PC-3 (cell line): ENCODE measurements around the gene CDK5RAP2. TPM values are rescaled to one million over a fixed set of nuclear protein-coding genes. Genes with fewer than 3 reads are reported as not detected.

Source experiments
- ATAC-seq: fragments of 200-7000 bp; cut with Tn5 transposase; 2 replicates; pipeline ENCODE4 v1.9.1; 2020; ENCODE audit warnings: mild to moderate bottlenecking, moderate library complexity
- BruUV-seq: library from RNA; stranded (reverse); fragments of 400-500 nt; replicated peaks from 2 replicates; lab custom pipeline; 2021; lab: Mats Ljungman, UMichigan
- CTCF ChIA-PET: fragments of 300-600 bp; sonication (Branson Sonifier 250); formaldehyde crosslinking; loops from one replicate; lab custom pipeline; 2022; ENCODE audit warnings: antibody characterized with exemption; lab: Charles Lee
- POLR2A ChIA-PET: fragments of 300-600 bp; sonication (Branson Sonifier 250); formaldehyde crosslinking; loops from one replicate; lab custom pipeline; 2022; ENCODE audit warnings: antibody characterized with exemption; ENCODE audit not compliant: unreplicated experiment; lab: Charles Lee
- DNase-seq: peaks from one replicate; pipeline ENCODE4 v3.0.0-alpha.2; 2015
- H2AFZ ChIP-seq: fragments of 300-600 bp; sonication (generic); 2 replicates; pipeline ENCODE4 v1.6.0; 2016; ENCODE audit warnings: antibody characterized with exemption, low read length
- H3F3A ChIP-seq: fragments of 300-600 bp; sonication (generic); one replicate; pipeline ENCODE4 v1.6.0; 2017; ENCODE audit warnings: antibody characterized with exemption, low read length, control low read depth, mild to moderate bottlenecking; ENCODE audit not compliant: unreplicated experiment
- H3K27ac ChIP-seq: fragments of 300-600 bp; sonication (generic); 2 replicates; pipeline ENCODE4 v1.5.1; 2016; ENCODE audit warnings: mild to moderate bottlenecking, low read length
- H3K27me3 ChIP-seq: fragments of 300-600 bp; sonication (generic); 2 replicates; pipeline ENCODE4 v1.6.1; 2016; ENCODE audit warnings: low read length, mixed read lengths
- H3K36me3 ChIP-seq: fragments of 300-600 bp; sonication (generic); 2 replicates; pipeline ENCODE4 v1.6.1; 2016; ENCODE audit warnings: low read depth, mixed run types, low read length, mixed read lengths
- H3K4me1 ChIP-seq: fragments of 300-600 bp; sonication (generic); 2 replicates; pipeline ENCODE4 v1.5.1; 2016; ENCODE audit warnings: low read length; ENCODE audit not compliant: insufficient read depth
- H3K4me2 ChIP-seq: fragments of 300-600 bp; sonication (generic); 2 replicates; pipeline ENCODE4 v1.6.0; 2016; ENCODE audit warnings: low read length
- H3K4me3 ChIP-seq: fragments of 300-600 bp; sonication (generic); 2 replicates; pipeline ENCODE4 v1.5.1; 2016; ENCODE audit warnings: mild to moderate bottlenecking, low read length, mixed read lengths
- H3K79me2 ChIP-seq: fragments of 300-600 bp; sonication (generic); 2 replicates; pipeline ENCODE4 v1.6.1; 2017; ENCODE audit warnings: low read length, mixed read lengths
- H3K9ac ChIP-seq: fragments of 300-600 bp; sonication (generic); 2 replicates; pipeline ENCODE4 v1.6.0; 2016; ENCODE audit warnings: mild to moderate bottlenecking, low read length
- H3K9me2 ChIP-seq: fragments of 300-600 bp; sonication (generic); replicated peaks from 2 replicates; pipeline ENCODE4 v1.6.1; 2016; ENCODE audit warnings: mixed run types, low read length, mixed read lengths
- H3K9me3 ChIP-seq: fragments of 300-600 bp; sonication (generic); 2 replicates; pipeline ENCODE4 v1.6.1; 2016; ENCODE audit warnings: low read length, mixed read lengths
- H4K20me1 ChIP-seq: fragments of 300-600 bp; sonication (generic); 2 replicates; pipeline ENCODE4 v1.6.1; 2016; ENCODE audit warnings: low read length, mixed read lengths
- CTCF ChIP-seq: fragments of 300-600 bp; sonication (generic); conservative IDR thresholded peaks from 2 replicates; pipeline ENCODE4 v1.5.1; 2017; ENCODE audit warnings: antibody characterized with exemption, low read depth, mild to moderate bottlenecking, low read length
- EZH2 ChIP-seq: fragments of 300-600 bp; sonication (generic); IDR thresholded peaks from one replicate; pipeline ENCODE4 v1.6.1; 2017; ENCODE audit warnings: antibody characterized with exemption, mild to moderate bottlenecking, low read length; ENCODE audit not compliant: unreplicated experiment
- EZH2phosphoT487 ChIP-seq: fragments of 300-600 bp; sonication (generic); IDR thresholded peaks from 2 replicates; pipeline ENCODE4 v1.6.1; 2018; ENCODE audit warnings: mild to moderate bottlenecking, antibody characterized with exemption, low read length, borderline replicate concordance
- intact Hi-C: fragments of 100-400 bp; cut with micrococcal nuclease; formaldehyde crosslinking; loops from 2 replicates; pipeline ENCODE4 v1.9.0; 2023
- total RNA-seq: library from RNA; depleted of rRNA; stranded (reverse); fragments of >200 nt; gene quantifications from 2 replicates; pipeline ENCODE4 v1.2.3, GENCODE V29; 2014

The CDK5RAP2 gene
- total RNA-seq, 1 experiment from 2014 or later = 37.4 TPM

- no peaks in the 10 kb centered on the region for H4K20me1 ChIP-seq
- ChIA-PET POLR2A (no interaction called here), CTCF (no interaction called here)
- H3K9me2 ChIP-seq = no peaks in the 10 kb centered on the region
- no peaks in the 10 kb centered on the region for H3F3A ChIP-seq
- no peak overlapping the region for H2AFZ ChIP-seq
- BruUV-seq = no TSS peak
- intact Hi-C loops = no loop called here
- peaks cover 33% of the 10 kb centered on the region for H3K36me3 ChIP-seq
- no peaks in the 10 kb centered on the region for H3K27me3 ChIP-seq
- no peaks in the 10 kb centered on the region for H3K79me2 ChIP-seq
- no peak overlapping the region for H3K9ac ChIP-seq
- H3K4me3 ChIP-seq = no peak overlapping the region
- H3K27ac ChIP-seq = no peak overlapping the region
- no peak for ATAC-seq
- TF ChIP-seq EZH2phosphoT487 = no peak
- TF ChIP-seq CTCF = no peak
- no peak for TF ChIP-seq EZH2
- H3K4me2 ChIP-seq = no peak overlapping the region
- H3K4me1 ChIP-seq = peaks cover 15% of the 10 kb centered on the region
- no peak for DNase-seq
- H3K9me3 ChIP-seq = no peaks in the 10 kb centered on the region
These were observed 45.7 kb downstream of the CDK5RAP2 start for GRCh38 chr9:120534266-120534665.

- ChIA-PET CTCF (no interaction called here), POLR2A (interaction anchor here (0.6 kb wide), 1 partner anchor 118 kb away, joined by 5 read pairs; no protein-coding TSS in a partner anchor)
- H3K9me2 ChIP-seq = no peaks in the 10 kb centered on the region
- 0 out of 2 replicates have a peak overlapping the region, but pooled peaks have one; percentile 32 for H3K4me2 ChIP-seq
- H3K36me3 ChIP-seq = peaks cover 34% of the 10 kb centered on the region
- H3K27ac ChIP-seq = peak overlapping the region; percentile 66
- H3K79me2 ChIP-seq = no peaks in the 10 kb centered on the region
- intact Hi-C loops = no loop called here
- TF ChIP-seq EZH2phosphoT487 = no peak
- no peak for TF ChIP-seq EZH2
- no peak for DNase-seq
- H3K27me3 ChIP-seq = no peaks in the 10 kb centered on the region
- no peak overlapping the region for H3K4me3 ChIP-seq
- no peaks in the 10 kb centered on the region for H3K9me3 ChIP-seq
- H3K9ac ChIP-seq = no peak overlapping the region
- H3K4me1 ChIP-seq = peaks cover 15% of the 10 kb centered on the region
- H3F3A ChIP-seq = no peaks in the 10 kb centered on the region
- no peaks in the 10 kb centered on the region for H4K20me1 ChIP-seq
- no TSS peak for BruUV-seq
- no peak overlapping the region for H2AFZ ChIP-seq
- ATAC-seq = no peak
These were observed 47.1 kb downstream of the CDK5RAP2 start for GRCh38 chr9:120532891-120533290.

- peaks cover 15% of the 10 kb centered on the region for H3K4me1 ChIP-seq
- no peaks in the 10 kb centered on the region for H3K79me2 ChIP-seq
- TF ChIP-seq CTCF = no peak
- peak; percentile 95 for ATAC-seq
- BruUV-seq = no TSS peak
- H4K20me1 ChIP-seq = no peaks in the 10 kb centered on the region
- H2AFZ ChIP-seq = no peak overlapping the region
- H3K9me2 ChIP-seq = no peaks in the 10 kb centered on the region
- peak overlapping the region; percentile 66 for H3K27ac ChIP-seq
- no peak overlapping the region for H3K9ac ChIP-seq
- no peaks in the 10 kb centered on the region for H3F3A ChIP-seq
- no peak overlapping the region for H3K4me3 ChIP-seq
- DNase-seq = peak; percentile 70
- intact Hi-C loops = no loop called here
- ChIA-PET POLR2A (interaction anchor here (0.5 to 0.6 kb wide), 2 partner anchors 44 to 119 kb away, joined by 3 to 5 read pairs; no protein-coding TSS in a partner anchor), CTCF (no interaction called here)
- H3K4me2 ChIP-seq = peak overlapping the region; percentile 32; the same call in 1 of the 2 replicates
- no peaks in the 10 kb centered on the region for H3K27me3 ChIP-seq
- H3K36me3 ChIP-seq = peaks cover 38% of the 10 kb centered on the region
- H3K9me3 ChIP-seq = no peaks in the 10 kb centered on the region
These were observed 47.5 kb downstream of the CDK5RAP2 start for GRCh38 chr9:120532475-120532874.
